Measurements from ENCODE around the gene MRTFA. TPM values are rescaled to one million over a fixed set of nuclear protein-coding genes. Genes with fewer than 3 reads are reported as not detected.

Gene MRTFA
- total and polyA plus RNA-seq, 12 donors: 12.3 to 141 (median 41.6) TPM

DNA sequence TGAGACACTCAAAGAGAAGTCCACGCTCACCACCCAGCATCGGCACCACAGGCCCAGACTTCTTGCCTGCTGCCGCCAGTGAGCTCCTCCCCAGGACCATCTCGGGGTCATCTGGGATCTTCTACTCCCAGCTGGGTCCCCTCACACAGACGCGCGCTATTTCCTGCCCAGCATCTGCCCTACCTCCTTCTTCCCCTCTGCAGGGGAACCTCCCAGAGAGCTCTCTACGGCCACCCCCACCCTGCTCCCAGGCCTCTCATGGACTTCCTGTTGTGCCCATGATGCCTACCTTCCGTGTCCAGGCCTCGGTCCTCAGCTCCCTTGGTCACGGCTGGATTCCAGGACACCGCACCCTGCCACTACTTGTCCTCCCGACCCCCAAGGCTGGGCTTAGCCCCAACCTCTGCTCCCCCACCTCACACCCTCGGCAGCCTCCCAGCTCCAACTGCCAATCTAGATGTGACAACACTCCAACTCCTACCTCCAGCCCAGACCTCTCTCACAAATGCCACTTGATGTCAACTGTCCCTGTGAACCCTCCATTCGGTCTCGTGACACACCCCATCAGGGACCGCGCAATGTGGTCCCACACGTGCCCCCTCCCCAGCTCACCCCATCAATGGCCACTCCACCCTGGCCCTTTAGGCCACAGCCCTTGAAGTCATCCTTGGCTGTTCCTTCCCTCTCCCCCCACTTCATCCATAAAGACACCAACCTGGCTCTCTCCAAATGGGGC lies 220.8 kb downstream of the MRTFA start:
- 67 to 81% (median 72%) methylated on average over 17 to 19 of the region's 19 CpGs for WGBS, 4 donors

DNA sequence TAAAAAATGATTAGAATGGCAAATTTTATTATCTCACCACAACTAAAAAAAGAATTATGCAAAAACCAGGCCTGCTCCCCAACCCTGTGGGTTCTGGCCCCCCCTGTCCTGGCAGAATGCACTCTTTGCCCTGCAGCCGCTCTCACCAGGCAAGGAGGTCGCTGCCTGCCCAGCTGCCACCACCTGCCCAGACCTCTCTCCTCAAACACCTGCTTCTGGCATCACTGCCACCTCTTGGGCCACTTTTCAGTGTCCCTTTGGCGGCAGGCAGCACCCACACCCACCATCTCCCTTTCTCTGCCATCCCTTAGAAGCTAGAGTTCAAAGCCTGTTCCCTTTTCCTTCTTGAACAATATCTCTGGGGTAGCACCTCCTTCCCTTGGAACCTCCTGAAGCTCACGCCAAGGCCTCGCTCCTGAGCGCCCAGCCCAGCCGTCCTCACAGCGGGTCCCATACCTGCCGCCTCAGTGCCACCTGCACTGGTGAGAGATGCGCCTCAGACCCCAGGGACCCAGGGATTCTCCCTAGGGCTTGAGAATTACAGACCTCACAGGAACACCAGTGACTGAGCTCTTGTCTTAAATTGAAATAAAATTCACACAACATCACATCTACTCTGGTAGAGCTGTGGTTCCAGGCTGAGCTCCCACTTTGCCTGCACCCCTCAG lies 221.5 kb downstream of the MRTFA start:
- no peaks in the 10 kb centered on the region for H3K27me3 ChIP-seq
- no peak for DNase-seq

More for the DNA sequence above, 220.8 kb downstream of the MRTFA start:
- intact Hi-C loops (cut with DNase I): no loop called here
- Histone ChIP-seq H3K4me3 (no peak overlapping the region), H3K9me3 (replicated peaks in 1 of 3) (no peaks in the 10 kb centered on the region), H3K27me3 (no peaks in the 10 kb centered on the region), H3K4me1 (replicated peaks in 1 of 2) (no peaks in the 10 kb centered on the region), H3K27ac (peak overlapping the region in 2 of 5 donors; percentile 30 to 64), H3K36me3 (replicated peaks in 1 of 2) (peaks cover 0 to 46% of the 10 kb centered on the region in 2 donors)
- peak in 1 of 7 donors; percentile 52 for DNase-seq
- TF ChIP-seq, protein P1, sequence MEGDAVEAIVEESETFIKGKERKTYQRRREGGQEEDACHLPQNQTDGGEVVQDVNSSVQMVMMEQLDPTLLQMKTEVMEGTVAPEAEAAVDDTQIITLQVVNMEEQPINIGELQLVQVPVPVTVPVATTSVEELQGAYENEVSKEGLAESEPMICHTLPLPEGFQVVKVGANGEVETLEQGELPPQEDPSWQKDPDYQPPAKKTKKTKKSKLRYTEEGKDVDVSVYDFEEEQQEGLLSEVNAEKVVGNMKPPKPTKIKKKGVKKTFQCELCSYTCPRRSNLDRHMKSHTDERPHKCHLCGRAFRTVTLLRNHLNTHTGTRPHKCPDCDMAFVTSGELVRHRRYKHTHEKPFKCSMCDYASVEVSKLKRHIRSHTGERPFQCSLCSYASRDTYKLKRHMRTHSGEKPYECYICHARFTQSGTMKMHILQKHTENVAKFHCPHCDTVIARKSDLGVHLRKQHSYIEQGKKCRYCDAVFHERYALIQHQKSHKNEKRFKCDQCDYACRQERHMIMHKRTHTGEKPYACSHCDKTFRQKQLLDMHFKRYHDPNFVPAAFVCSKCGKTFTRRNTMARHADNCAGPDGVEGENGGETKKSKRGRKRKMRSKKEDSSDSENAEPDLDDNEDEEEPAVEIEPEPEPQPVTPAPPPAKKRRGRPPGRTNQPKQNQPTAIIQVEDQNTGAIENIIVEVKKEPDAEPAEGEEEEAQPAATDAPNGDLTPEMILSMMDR (IDR thresholded peaks at IDR 0.05): no peak
- TF ChIP-seq POLR2A (IDR thresholded peaks at IDR 0.05): no peak

DNA sequence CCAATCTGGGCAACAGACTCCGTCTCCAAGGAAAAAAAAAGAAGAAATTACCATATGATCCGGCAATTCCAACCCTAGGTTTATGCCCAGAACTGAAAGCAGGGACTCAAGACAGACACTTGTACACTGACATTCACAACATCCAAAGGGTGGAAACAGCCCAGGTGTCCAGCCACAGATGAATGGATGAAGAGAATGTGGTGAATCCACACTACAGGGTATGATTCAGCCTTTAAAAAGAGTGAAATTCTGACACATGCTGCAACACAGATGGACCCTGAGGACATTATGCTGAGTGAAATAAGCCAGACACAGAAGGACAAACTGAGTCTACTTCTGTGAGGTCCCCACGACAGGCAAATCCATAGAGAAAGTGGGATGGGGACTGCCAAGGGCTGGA lies 222.2 kb downstream of the MRTFA start:
- intact Hi-C loops (cut with DNase I): no loop called here

More for the DNA sequence above, 221.5 kb downstream of the MRTFA start:
- intact Hi-C loops (cut with DNase I): no loop called here
- H3K27ac ChIP-seq: peak overlapping the region in 2 of 5 donors; percentile 1 to 64
- TF ChIP-seq POLR2A (IDR thresholded peaks at IDR 0.05): no peak
- TF ChIP-seq, protein P1 (IDR thresholded peaks at IDR 0.05): no peak
- peaks cover 0 to 46% of the 10 kb centered on the region in 2 donors for H3K36me3 ChIP-seq (replicated peaks in 1 of 2)
- no peaks in the 10 kb centered on the region for H3K9me3 ChIP-seq (replicated peaks in 1 of 3)
- no peak overlapping the region for H3K4me3 ChIP-seq
- no peaks in the 10 kb centered on the region for H3K4me1 ChIP-seq (replicated peaks in 1 of 2)
- 90 to 99% (median 94%) methylated on average over 10 of the region's 10 CpGs for WGBS, 4 donors

DNA sequence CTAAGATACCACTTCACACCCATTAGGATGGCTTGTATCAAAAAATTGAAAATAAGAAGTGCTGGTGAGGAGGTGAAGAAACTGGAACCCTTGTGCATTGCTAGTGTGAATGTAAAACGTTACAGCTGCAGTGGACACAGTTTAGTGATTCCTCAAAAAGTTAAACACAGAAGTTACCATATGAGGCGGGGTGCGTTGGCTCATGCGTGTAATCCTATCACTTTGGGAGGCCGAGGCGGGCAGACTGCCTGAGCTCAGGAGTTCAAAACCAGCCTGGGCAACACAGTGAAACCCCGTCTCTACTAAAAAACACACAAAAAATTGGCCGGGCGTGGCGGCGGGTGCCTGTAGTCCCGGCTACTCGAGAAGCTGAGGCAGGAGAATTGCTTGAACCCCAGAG lies 222.6 kb downstream of the MRTFA start:
- H3K4me3 ChIP-seq: no peak overlapping the region
- H3K9me3 ChIP-seq (replicated peaks in 1 of 3): no peaks in the 10 kb centered on the region
- no peak for DNase-seq
- H3K27ac ChIP-seq: no peak overlapping the region
- intact Hi-C loops (cut with DNase I): no loop called here
- H3K36me3 ChIP-seq (replicated peaks in 1 of 2): peaks cover 0 to 46% of the 10 kb centered on the region in 2 donors
- H3K4me1 ChIP-seq (replicated peaks in 1 of 2): no peaks in the 10 kb centered on the region
- TF ChIP-seq, protein P1 (IDR thresholded peaks at IDR 0.05): no peak
- TF ChIP-seq POLR2A (IDR thresholded peaks at IDR 0.05): no peak
- WGBS, 4 donors: 88 to 95% (median 90%) methylated on average over 12 to 13 of the region's 13 CpGs
- no peaks in the 10 kb centered on the region for H3K27me3 ChIP-seq

More for the DNA sequence above, 222.2 kb downstream of the MRTFA start:
- H3K36me3 ChIP-seq (replicated peaks in 1 of 2): peaks cover 0 to 46% of the 10 kb centered on the region in 2 donors
- no peaks in the 10 kb centered on the region for H3K9me3 ChIP-seq (replicated peaks in 1 of 3)
- H3K27ac ChIP-seq: peak overlapping the region in 2 of 5 donors; percentile 1 to 64
- H3K4me3 ChIP-seq: no peak overlapping the region
- H3K27me3 ChIP-seq: no peaks in the 10 kb centered on the region
- no peaks in the 10 kb centered on the region for H3K4me1 ChIP-seq (replicated peaks in 1 of 2)
- 79 to 90% (median 84%) methylated on average over 3 of the region's 3 CpGs for WGBS, 4 donors
- no peak for DNase-seq
- TF ChIP-seq POLR2A (IDR thresholded peaks at IDR 0.05): no peak
- TF ChIP-seq, protein P1 (IDR thresholded peaks at IDR 0.05): no peak

Measured in adrenal gland (tissue), 12 donors.